Epithelial cell of prostate (primary cell): ENCODE results near the gene ZDHHC17.

Experiments
- DNase-seq: peaks from one replicate; pipeline ENCODE4 v3.0.0-alpha.2; 2011; ENCODE audit warnings: low read depth, low spot score
- H3K27ac ChIP-seq: fragments of 450-650 bp; 2 replicates; pipeline ENCODE4 v1.5.1; 2017; ENCODE audit warnings: mild to moderate bottlenecking

ZDHHC17 gene

GRCh38 chr12:76901628-76902380 is 137.9 kb downstream of the ZDHHC17 start:
- no peak overlapping the region for H3K27ac ChIP-seq
- no peak for DNase-seq
